ENCODE results near the gene TLE1.
"Not testable (repeated sequence)": the region's sequence is repeated elsewhere in the genome, so short reads cannot be mapped to it uniquely, and the experiment has no call there.

TLE1 gene

GRCh38 chr9:81601639-81602623 is 87.4 kb downstream of the TLE1 start:
- no peak for DNase-seq

GRCh38 chr9:81600631-81601030 is 88.7 kb downstream of the TLE1 start:
- DNase-seq, result no peak

GRCh38 chr9:81599837-81600236 is 89.5 kb downstream of the TLE1 start:
- DNase-seq, result no peak

- no peak for DNase-seq
Measured at GRCh38 chr9:81598811-81599210, 90.5 kb downstream of the TLE1 start.

- DNase-seq, result no peak
Measured at GRCh38 chr9:81598123-81598497, 91.2 kb downstream of the TLE1 start.

- DNase-seq, result no peak
Measured at GRCh38 chr9:81597419-81598122, 91.8 kb downstream of the TLE1 start.

GRCh38 chr9:81596679-81597418 is 92.5 kb downstream of the TLE1 start:
- DNase-seq, result no peak

GRCh38 chr9:81595887-81596543 is 93.3 kb downstream of the TLE1 start:
- DNase-seq, result no peak

- not testable (repeated sequence) for DNase-seq
Measured at GRCh38 chr9:81595293-81595692, 94.1 kb downstream of the TLE1 start.

GRCh38 chr9:81594415-81594814 is 94.9 kb downstream of the TLE1 start:
- DNase-seq, result no peak

- no peak for DNase-seq
Measured at GRCh38 chr9:81592887-81593266, 96.5 kb downstream of the TLE1 start.

- DNase-seq, result no peak
Measured at GRCh38 chr9:81591791-81592190, 97.6 kb downstream of the TLE1 start.

GRCh38 chr9:81590688-81591087 is 98.7 kb downstream of the TLE1 start:
- DNase-seq, result no peak

- no peak for DNase-seq
Measured at GRCh38 chr9:81589819-81590218, 99.5 kb downstream of the TLE1 start.

GRCh38 chr9:81589392-81589791 is 100.0 kb downstream of the TLE1 start:
- no peak for DNase-seq

GRCh38 chr9:81588148-81588871 is 101.0 kb downstream of the TLE1 start:
- peak; percentile 65 for DNase-seq

GRCh38 chr9:81586786-81587185 is 102.6 kb downstream of the TLE1 start:
- DNase-seq, result no peak

- no peak for DNase-seq
Measured at GRCh38 chr9:81585191-81585763, 104.1 kb downstream of the TLE1 start.

GRCh38 chr9:81584099-81584498 is 105.2 kb downstream of the TLE1 start:
- no peak for DNase-seq

GRCh38 chr9:81581986-81582385 is 107.4 kb downstream of the TLE1 start:
- no peak for DNase-seq

GRCh38 chr9:81579381-81579780 is 110.0 kb downstream of the TLE1 start:
- no peak for DNase-seq
